GM12892 (cell line): ENCODE results near the gene PCDHGA1.

Experiments used
- POLR2A ChIP-seq: IDR thresholded peaks from 2 replicates; pipeline ENCODE4 v1.6.1; 2011; ENCODE audit warnings: low read depth, low read length, control low read depth
- POLR2AphosphoS5 ChIP-seq: IDR thresholded peaks from 2 replicates; pipeline ENCODE4 v1.6.1; 2011; ENCODE audit warnings: low read depth, low read length, control low read depth

GRCh38 chr5:141521244-141521781 is 191.0 kb downstream of the PCDHGA1 start:
- TF ChIP-seq POLR2A (no peak), POLR2AphosphoS5 (no peak)
